Glutamatergic neuron (in vitro differentiated cells): ENCODE results near the gene IQSEC3. TPM values are rescaled to one million over a fixed set of nuclear protein-coding genes. Genes with fewer than 3 reads are reported as not detected.

Experiments used
- DNase-seq: peaks from one replicate; pipeline ENCODE4 v3.0.0; 2022
- H3K27ac Mint-ChIP-seq: one replicate; pipeline ENCODE4 v1.8.0; 2020; ENCODE audit warnings: mild to moderate bottlenecking, mixed read lengths, inconsistent platforms; ENCODE audit not compliant: unreplicated experiment
- H3K27me3 Mint-ChIP-seq: one replicate; pipeline ENCODE4 v1.8.0; 2020; ENCODE audit warnings: mild to moderate bottlenecking, moderate library complexity, mixed read lengths, inconsistent platforms; ENCODE audit not compliant: unreplicated experiment
- H3K36me3 Mint-ChIP-seq: one replicate; pipeline ENCODE4 v1.8.0; 2020; ENCODE audit warnings: mild to moderate bottlenecking, mixed read lengths, inconsistent platforms; ENCODE audit not compliant: unreplicated experiment
- H3K4me1 Mint-ChIP-seq: one replicate; pipeline ENCODE4 v1.8.0; 2020; ENCODE audit warnings: mild to moderate bottlenecking, low read depth, mixed read lengths, inconsistent platforms; ENCODE audit not compliant: unreplicated experiment
- H3K4me3 Mint-ChIP-seq: one replicate; pipeline ENCODE4 v1.8.0; 2020; ENCODE audit warnings: mild to moderate bottlenecking, mixed read lengths, inconsistent platforms; ENCODE audit not compliant: unreplicated experiment
- H3K9me3 Mint-ChIP-seq: one replicate; pipeline ENCODE4 v1.8.0; 2020; ENCODE audit warnings: mild to moderate bottlenecking, moderate library complexity, mixed read lengths, inconsistent platforms; ENCODE audit not compliant: unreplicated experiment
- CTCF ChIP-seq: fragments of 200-600 bp; sonication (generic); IDR thresholded peaks from one replicate; pipeline ENCODE4 v1.5.0; 2021; ENCODE audit not compliant: partially characterized antibody, unreplicated experiment
- total RNA-seq: library from RNA; stranded (reverse); fragmentation: NEBNext Ultra II Directional; extraction: Animal tissue kit (Norgen Biotek cat#: 25700); gene quantifications from one replicate; pipeline ENCODE4 v1.2.1, GENCODE V29; 2021; ENCODE audit not compliant: unreplicated experiment

The IQSEC3 gene
- total RNA-seq, 1 donor from 2014 or later, result 41.4 TPM

- Mint-ChIP-seq H3K4me1 (peaks cover 56% of the 10 kb centered on the region), H3K27me3 (peaks cover 33% of the 10 kb centered on the region), H3K27ac (peak overlapping the region; percentile 98), H3K9me3 (peaks cover 23% of the 10 kb centered on the region), H3K4me3 (peak overlapping the region; percentile 69), H3K36me3 (peaks cover 4% of the 10 kb centered on the region)
- no peak for TF ChIP-seq CTCF
- peak; percentile 80 for DNase-seq
Observed at GRCh38 chr12:176321-177181, 110.0 kb downstream of the IQSEC3 start.

GRCh38 chr12:177336-177979, 110.9 kb downstream of the IQSEC3 start:
- Mint-ChIP-seq H3K4me1 (peaks cover 49% of the 10 kb centered on the region), H3K36me3 (peaks cover 4% of the 10 kb centered on the region)

GRCh38 chr12:177980-178828, 111.6 kb downstream of the IQSEC3 start:
- Mint-ChIP-seq H3K9me3 (peaks cover 19% of the 10 kb centered on the region), H3K4me1 (peaks cover 45% of the 10 kb centered on the region), H3K27ac (peak overlapping the region; percentile 91), H3K27me3 (peaks cover 26% of the 10 kb centered on the region), H3K36me3 (peaks cover 4% of the 10 kb centered on the region), H3K4me3 (peak overlapping the region; percentile 61)
- no peak for TF ChIP-seq CTCF
- DNase-seq, result no peak

More at GRCh38 chr12:177336-177979, 110.9 kb downstream of the IQSEC3 start:
- H3K9me3 Mint-ChIP-seq, result peaks cover 22% of the 10 kb centered on the region
- peaks cover 32% of the 10 kb centered on the region for H3K27me3 Mint-ChIP-seq
- no peak for DNase-seq
- H3K27ac Mint-ChIP-seq, result peak overlapping the region; percentile 98
- H3K4me3 Mint-ChIP-seq, result peak overlapping the region; percentile 61
- no peak for TF ChIP-seq CTCF

GRCh38 chr12:178829-179109, 112.2 kb downstream of the IQSEC3 start:
- DNase-seq, result no peak
- no peak for TF ChIP-seq CTCF
- Mint-ChIP-seq H3K4me1 (peaks cover 45% of the 10 kb centered on the region), H3K27ac (peak overlapping the region; percentile 91), H3K36me3 (peaks cover 4% of the 10 kb centered on the region), H3K9me3 (peaks cover 19% of the 10 kb centered on the region), H3K27me3 (peaks cover 25% of the 10 kb centered on the region), H3K4me3 (peak overlapping the region; percentile 20)
